Inflammatory macrophage treated with lipopolysaccharide for 1 hour (primary cell): ENCODE data around the gene FAM234A.
A peak's percentile ranks its signal among the peaks of the same experiment; 100 is the strongest.
"Not testable (repeated sequence)": the region's sequence is repeated elsewhere in the genome, so short reads cannot be mapped to it uniquely, and the experiment has no call there.

Source experiments
- DNase-seq, 2 donors: peaks; one replicate each; pipeline ENCODE4 v3.0.0-alpha.2; 2020 to 2022

FAM234A gene

DNA sequence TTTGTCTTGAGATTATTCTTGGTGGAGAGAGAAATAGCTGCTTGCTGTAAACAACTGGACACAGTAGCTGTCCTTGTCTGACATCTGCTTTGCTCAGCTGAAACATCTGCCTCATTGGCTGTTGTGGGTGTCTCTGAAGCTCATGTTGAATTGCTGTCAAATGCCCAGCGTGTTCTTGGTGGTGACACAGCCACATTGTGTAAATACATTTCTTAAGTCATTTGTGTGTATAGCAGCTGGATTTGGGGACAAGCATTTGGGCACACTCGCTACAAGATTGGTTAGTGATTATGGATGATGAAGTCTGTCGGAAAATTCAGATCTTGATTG, 5.3 kb downstream of the FAM234A start:
- peak in 1 of 2 donors; percentile 3 for DNase-seq

DNA sequence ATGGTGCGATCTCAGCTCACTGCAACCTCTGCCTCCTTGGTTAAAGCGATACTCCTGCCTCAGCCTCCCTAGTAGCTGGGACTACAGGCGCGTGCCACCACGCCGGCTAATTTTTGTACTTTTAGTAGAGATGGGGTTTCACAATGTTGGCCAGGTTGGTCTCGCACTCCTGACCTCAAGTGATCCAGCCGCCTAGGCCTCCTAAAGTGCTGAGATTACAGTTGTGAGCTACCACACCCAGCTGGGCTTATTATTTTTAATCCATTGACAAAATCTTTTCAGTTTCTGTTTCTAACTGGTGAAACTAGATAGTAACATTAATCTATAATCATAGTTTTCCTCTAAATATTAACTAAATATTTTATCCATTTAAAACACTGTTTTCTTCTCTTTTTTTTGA, 5.9 kb downstream of the FAM234A start:
- DNase-seq, result no peak

DNA sequence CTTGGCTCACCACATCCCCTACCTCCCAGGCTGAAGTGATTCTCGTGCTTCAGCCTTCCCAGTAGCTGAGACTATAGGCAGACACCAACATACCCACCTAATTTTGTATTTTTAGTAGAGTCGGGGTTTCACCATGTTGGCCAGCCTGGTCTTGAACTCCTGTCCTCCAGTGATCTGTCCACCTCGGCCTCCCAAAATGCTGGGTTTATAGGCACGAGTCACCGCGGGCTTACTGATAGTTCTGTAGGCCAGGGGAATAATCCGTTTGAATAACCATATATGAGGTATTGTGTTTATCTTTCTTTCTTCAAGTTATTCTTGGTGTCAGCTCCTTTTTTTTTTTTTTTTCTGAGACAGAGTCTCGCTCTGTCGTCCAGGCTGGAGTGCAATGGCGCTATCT, 7.7 kb downstream of the FAM234A start:
- no peak for DNase-seq

DNA sequence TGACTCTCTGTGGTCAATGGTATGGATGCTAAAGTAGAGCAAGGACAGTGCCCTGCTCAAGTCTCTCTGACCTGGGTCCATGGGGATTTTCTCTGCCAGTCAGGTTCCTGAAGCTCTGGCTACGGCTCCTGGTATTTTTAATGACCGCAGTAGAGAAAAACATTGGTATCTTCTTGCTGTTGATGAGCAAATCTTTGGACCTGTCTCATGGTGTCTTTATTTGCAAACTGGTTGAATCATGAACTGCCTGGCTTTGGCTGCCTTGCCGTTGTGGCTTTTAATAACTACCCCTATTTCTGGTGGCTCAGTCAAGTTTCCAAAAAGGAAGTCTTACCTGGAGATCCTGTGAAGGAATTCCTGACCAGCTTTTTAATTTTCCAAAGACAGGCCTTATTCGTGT, 8.7 kb downstream of the FAM234A start:
- no peak for DNase-seq

DNA sequence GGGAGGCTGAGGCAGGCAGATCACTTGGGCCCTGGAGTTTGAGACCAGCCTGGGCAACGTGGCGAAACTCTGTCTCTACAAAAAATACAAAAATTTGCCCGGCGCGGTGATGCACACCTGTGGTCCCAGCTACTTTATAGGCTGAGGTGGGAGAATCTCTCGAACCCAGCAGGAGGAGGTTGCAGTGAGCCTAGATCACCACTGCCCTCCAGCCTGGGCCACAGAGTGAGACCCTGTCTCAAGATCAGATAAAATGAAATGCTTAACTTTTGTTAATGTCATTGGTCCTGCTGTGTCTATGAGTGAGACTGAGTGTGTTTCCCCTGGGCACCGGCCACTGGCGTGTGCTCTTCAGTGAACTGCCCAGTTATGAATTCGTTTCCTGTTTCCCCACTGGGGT, 10.5 kb downstream of the FAM234A start:
- DNase-seq, result no peak

DNA sequence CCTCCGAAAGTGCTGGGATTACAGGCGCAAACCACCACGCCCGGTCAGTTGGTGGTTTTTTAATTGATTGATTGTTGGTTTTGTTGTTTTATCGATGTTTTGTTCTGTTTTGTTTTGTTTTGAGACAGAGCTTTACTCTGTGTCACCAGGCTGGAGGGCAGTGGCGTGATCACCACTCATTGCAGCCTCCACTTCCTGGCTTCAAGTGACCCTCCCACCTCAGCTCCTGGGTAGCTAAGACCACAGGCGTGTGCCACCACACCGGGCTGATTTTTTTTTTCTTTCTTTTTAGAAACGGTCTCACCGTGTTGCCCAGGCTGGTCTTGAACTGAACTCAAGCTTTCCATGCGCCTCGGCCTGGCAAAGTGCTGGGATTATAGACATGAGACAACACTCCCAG, 12.4 kb downstream of the FAM234A start:
- no peak for DNase-seq

DNA sequence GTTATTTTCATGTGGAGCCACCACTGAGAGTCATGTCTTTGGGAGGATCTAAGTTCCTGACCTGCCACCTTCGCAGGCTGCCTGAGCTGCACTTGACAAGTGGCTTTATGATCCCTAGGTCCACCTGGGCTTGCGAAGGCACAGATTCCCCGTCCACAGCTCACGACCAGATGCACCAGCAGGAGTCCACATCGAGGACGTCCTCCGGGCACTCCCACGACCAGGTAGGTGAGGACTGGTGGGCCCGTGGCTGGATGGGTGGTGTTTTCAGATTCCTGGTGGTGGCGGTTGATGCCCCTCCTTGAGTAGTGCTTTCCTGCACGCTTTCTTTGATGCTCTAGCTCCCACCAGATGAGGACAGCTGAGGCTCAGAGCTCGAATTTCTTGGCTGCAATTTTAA, 14.8 kb downstream of the FAM234A start:
- DNase-seq, result no peak

DNA sequence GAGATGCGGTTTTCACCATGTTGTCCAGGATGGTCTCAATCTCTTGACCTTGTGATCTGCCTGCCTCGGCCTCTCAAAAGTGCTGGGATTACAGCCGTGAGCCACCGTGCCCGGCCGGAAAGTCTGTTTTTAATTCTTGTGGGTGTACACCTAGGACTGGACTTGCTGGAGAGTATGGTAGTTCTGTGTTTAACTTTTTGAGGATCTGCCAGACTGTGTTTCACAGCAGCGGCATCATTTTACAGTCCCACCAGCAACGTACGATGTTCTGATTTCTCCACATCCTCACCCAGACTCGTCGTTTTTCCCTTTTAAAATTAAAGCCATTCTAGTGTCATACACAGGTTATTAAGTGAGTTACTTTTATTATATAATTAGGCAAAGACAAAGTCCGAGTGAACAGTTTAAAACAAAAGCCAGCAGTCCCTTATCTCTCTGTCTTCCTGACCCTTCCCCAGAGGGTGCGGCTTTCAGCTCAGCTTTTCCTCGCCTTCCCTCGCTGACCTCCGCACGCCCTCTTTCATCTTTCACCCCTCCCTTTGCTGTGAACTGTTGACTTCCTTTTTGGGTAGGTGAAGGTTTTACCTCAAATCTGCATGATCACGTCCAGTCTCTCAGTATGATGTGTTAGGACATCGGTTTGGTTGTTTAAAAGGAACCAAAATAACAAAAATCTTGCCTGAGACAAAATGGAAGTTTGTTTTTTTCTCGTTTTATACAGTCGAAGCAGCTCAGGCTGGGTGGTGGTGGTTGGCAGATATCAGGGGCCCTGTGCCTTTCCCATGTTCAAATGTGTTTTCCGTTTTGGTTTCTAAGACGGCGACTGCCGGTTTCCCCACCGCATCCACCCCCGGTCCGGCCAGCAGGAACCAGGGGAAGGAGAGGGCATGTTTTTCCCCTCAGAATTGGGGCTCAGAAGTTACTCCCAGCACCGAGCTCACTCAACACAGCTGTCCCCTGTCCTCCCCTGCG, 18.0 kb downstream of the FAM234A start:
- peak; percentile 36 to 38 for DNase-seq

DNA sequence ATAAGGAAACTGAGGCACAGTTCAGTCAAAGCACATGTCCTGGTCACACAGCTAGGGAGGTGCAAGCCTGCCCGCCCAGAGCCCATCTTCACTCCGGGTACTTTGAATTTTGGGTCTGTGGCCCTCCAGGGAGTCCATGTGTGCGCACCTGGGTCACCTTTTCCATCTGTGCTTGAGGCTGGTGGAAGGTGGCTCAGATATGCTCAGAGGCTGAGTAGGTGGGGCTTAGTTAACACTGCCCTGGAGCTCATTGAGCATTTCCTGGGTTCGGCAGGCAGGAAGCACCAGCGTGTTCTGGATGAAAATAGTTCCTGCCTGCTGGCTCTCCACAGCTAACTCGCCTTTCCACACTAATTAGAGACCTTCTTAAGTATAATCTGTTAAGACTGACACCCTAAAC, 19.2 kb downstream of the FAM234A start:
- no peak for DNase-seq

DNA sequence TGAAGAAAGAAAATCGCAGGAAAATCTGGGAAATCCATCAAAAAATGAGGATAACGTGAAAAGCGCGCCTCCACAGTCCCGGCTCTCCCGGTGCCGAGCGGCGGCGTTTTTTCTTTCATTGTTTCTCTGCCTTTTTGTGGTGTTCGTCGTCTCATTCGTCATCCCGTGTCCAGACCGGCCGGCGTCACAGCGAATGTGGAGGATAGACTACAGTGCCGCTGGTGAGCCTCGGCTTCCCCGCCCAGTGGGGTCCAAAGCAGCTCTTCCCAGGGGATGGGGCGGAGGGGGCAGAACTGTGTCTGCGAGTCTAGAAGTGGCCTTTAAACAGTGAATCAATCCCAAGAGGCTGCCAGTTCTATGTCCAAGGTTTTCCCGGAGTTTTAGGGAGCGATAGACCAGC, 19.8 kb downstream of the FAM234A start:
- no peak for DNase-seq

DNA sequence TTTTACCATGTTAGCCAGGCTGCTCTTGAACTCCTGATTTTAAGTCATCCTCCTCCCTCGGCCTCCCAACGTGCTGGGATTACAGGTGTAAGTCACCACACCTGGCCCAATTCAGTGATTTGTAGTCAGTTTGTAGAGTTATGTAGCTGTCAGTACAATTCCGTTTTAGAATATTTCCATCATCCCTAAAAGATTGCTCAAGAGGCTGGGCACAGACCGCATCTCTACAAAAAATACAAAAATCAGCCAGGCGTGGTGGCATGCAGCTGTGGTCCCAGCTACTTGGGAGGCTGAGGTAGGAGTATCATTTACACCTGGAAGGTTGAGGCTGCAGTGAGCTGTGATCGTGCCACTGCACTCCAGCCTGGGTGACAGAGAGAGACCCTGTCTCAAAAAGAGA, 20.6 kb downstream of the FAM234A start:
- no peak for DNase-seq

DNA sequence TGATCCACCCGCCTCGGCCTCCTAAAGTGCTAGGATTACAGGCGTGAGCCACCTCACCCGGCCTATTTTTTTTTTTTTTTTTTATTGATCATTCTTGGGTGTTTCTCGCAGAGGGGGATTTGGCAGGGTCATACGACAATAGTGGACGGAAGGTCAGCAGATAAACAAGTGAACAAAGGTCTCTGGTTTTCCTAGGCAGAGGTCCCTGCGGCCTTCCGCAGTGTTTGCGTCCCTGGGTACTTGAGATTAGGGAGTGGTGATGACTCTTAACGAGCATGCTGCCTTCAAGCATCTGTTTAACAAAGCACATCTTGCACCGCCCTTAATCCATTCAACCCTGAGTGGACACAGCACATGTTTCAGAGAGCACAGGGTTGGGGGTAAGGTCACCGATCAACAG, 23.5 kb downstream of the FAM234A start:
- DNase-seq, result not testable (repeated sequence)

DNA sequence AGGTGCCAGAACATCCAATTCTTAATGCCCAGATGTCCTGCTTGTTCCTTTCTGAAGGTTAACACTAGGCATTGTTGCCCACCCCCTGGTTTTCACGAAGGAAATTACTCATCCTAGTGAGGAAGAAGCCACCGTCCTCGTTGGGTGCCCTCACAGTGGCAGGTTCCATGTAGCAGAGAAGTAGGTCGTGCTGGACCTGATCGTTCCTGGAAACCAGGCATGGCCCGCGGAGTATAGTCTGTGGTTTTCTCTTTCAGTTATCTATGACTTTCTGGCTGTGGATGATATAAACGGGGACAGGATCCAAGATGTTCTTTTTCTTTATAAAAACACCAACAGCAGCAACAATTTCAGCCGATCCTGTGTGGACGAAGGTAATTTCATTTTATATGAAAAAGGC, 24.6 kb downstream of the FAM234A start:
- DNase-seq, result no peak

DNA sequence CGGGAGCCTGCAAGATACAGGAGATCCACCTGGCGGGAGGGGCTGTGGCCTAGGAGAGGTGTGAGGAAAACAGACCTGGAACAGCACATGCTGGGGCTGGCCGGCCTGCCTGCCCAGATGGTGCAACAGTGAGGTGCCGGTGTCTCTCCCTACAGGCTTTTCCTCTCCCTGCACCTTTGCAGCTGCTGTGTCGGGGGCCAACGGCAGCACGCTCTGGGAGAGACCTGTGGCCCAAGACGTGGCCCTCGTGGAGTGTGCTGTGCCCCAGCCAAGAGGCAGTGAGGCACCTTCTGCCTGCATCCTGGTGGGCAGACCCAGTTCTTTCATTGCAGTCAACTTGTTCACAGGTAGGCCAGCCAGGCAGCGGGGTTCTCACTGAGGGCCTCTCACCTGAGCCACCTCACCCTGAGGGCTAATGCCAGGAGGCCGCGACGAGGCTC, 25.2 kb downstream of the FAM234A start:
- DNase-seq, result no peak

DNA sequence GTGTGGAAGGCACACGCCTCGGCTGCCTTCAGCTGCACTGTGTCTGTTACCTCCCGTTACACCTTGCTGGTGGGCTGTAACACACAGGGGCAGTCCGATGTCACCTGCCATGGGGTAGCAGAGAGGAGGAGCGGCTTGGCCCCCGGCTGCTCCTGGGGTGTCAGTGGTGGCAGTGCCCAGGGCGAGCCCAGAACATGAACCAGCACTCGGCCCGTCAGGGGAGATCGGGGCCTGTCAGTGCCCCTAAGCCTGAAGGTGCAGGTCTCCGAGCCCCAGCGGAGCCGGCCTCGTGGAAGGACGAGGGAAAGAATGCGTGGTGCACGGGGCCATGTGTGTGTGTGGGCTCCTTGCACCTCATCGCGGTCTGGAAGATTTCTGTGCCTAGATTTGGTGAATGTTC, 25.7 kb downstream of the FAM234A start:
- no peak for DNase-seq

DNA sequence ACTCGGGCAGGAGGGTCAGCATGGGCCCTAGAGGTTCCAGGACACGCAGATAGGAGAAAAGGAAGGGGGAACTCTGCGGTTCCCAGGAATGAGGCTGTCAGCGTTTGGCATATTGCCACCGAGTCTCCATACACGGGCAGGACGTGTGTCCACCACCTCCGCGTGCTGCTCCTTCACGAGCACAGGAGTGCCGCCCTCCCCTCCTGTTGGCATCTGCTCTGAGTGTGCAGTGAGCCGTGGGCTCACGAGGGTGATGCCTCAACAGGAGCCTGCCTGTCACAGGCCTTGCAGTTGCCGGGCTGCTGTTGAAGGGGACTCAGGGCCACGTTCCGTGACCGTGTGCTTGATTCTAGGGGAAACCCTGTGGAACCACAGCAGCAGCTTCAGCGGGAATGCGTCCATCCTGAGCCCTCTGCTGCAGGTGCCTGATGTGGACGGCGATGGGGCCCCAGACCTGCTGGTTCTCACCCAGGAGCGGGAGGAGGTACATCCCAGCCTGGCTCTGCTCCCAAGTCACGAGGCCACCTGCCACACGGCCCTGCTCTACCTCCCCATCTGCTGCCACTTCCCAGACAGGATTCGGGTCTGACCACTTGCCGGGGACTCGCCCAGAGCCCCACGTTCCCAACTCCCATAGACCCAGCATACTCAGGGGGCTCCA, 26.5 kb downstream of the FAM234A start:
- DNase-seq, result no peak

DNA sequence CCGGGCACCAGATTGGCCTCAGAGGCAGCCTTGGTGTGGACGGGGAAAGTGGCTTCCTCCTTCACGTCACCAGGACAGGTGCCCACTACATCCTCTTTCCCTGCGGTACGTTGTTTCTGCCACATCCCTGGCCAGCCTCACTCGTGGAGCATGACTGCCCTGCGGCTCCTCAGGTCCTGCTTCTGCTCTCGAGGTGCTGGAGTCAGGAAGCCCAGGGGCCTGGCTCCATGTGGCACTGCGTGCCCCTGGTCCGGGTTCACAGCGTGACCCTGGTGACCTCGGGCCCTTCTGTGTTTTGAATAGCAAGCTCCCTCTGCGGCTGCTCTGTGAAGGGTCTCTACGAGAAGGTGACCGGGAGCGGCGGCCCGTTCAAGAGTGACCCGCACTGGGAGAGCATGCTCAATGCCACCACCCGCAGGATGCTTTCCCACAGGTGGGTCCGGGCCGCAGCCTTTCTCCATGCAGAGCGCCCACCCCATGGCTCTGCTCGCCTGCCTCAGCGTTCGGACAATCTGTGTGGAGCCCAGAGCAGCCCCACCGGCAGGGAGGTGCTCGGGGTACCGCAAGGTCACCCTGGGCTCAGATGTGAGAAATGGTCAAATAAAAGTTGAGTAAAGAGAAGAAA, 27.6 kb downstream of the FAM234A start:
- no peak for DNase-seq

DNA sequence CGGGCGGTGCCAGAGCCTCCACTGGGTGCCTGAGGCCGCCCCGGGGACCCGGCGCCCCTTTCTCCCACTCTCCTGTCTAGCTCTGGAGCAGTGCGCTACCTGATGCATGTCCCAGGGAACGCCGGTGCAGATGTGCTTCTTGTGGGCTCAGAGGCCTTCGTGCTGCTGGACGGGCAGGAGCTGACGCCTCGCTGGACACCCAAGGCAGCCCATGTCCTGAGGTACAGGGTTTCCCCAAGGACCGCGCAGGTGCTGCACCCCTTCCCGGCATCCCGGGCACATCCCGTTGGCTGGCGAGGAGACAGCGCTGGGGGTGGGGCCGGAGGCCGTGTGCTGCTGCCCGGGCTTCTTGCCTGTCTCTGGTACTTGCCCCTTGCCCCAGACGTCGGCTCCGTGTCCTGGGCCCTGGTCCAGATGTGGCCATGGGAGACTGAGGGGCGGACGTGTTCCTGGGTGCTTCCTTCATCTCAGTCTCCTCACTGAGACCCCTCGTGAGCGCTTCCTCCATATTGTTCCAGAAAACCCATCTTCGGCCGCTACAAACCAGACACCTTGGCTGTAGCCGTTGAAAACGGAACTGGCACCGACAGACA, 28.7 kb downstream of the FAM234A start:
- DNase-seq, result no peak

DNA sequence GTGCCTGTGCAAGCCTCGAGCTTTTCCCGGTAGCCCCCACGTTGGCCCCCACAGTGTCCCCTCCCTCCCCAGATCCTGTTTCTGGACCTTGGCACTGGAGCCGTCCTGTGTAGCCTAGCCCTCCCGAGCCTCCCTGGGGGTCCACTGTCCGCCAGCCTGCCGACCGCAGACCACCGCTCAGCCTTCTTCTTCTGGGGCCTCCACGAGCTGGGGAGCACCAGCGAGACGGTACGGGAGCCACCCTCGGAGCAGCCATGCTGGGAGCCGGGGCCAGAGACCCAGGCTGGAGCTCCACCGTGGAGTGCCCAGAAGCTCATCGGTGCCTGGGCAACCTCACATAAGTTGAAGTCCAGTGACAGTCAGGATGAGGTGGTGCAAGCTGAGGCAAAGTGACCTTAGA, 29.3 kb downstream of the FAM234A start:
- DNase-seq, result no peak

DNA sequence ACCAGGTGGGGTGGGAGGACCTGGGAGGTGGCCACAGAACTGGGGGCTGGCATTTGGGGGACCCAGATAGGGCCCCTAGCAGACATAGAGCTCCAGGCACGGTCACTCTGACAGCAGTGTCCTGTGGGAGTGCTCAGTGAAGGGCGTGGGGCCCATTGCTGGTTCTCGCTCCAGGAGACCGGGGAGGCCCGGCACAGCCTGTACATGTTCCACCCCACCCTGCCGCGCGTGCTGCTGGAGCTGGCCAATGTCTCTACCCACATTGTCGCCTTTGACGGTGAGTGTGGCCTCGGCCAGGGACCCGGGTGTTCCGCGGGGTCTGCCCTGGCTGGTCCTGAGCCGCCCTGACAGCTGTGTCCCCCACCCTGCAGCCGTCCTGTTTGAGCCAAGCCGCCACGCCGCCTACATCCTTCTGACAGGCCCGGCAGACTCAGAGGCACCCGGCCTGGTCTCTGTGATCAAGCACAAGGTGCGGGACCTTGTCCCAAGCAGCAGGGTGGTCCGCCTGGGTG, 29.9 kb downstream of the FAM234A start:
- no peak for DNase-seq

DNA sequence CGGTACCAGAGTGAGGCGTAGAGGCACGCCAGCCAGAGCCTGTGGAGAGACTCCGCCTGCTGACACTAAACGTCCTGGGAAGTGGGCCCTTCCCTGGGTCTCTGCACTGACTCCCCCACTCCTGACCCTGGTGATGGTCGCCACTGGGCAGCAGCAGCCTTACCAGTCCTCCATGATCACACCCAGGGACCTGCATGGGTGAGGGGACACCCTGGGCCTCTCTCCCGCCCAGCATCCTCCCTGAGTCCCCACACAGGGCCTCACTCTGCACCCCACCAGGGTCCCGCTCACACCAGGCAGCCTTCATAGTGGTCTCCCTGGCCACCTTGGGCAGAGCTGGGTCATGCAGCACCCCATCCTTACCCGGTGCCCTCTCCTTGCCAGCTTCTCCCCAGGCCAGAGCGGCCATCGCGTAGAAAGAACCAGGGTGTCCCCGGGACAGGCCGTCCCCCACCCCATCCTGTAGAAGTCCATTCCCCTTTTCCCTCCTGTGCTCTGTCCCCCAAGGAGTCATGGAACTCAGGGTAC, 30.4 kb downstream of the FAM234A start:
- DNase-seq, result no peak

DNA sequence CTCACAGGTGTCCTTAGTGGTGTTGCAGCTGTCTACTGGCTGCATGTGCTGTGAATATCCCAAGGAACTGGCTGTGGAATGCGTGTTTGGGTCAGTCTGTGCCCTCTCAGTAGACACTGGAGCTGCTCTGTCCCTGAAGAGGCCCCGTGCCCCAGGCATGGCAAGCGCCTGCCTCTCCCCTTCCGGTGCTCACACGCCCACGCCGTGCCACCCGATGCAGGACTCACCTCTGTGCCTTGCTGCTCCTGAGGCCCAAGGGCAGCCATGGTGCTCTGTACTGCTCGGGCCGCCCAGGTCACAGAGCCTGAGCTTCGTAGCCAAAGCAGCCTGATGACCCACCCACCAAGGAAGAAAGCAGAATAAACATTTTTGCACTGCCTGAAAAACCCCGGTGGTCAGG, 31.1 kb downstream of the FAM234A start:
- no peak for DNase-seq
